Effector memory CD8-positive, alpha-beta T cell (primary cell): ENCODE measurements around the gene DRC1.

Source experiments
- ATAC-seq: fragments of 150-1000 bp; cut with Tn5 transposase; replicated peaks from 2 replicates; pipeline ENCODE4 v1.10.0; 2021; ENCODE audit warnings: mild to moderate bottlenecking, moderate library complexity
- DNase-seq, 3 experiments: peaks; one replicate each; pipeline ENCODE4 v3.0.0; 2021
- H3K27ac Mint-ChIP-seq, 2 donors: one replicate each; pipeline ENCODE4 v1.8.0; 2022; ENCODE audit warnings: mild to moderate bottlenecking in 2 of 2, mixed read lengths in 2 of 2, moderate library complexity in 2 of 2
- H3K27me3 Mint-ChIP-seq, 2 donors: one replicate each; pipeline ENCODE4 v1.8.0; 2022; ENCODE audit warnings: mixed read lengths in 2 of 2
- H3K36me3 Mint-ChIP-seq: one replicate; pipeline ENCODE4 v1.8.0; 2022; ENCODE audit warnings: mild to moderate bottlenecking, moderate library complexity, mixed read lengths; ENCODE audit not compliant: insufficient read depth
- H3K4me1 Mint-ChIP-seq, 2 donors: one replicate each; pipeline ENCODE4 v1.8.0; 2022; ENCODE audit warnings: low read depth in 2 of 2, mixed read lengths in 2 of 2
- H3K4me3 Mint-ChIP-seq, 2 donors: one replicate each; pipeline ENCODE4 v1.8.0; 2022; ENCODE audit warnings: mild to moderate bottlenecking in 2 of 2, mixed read lengths in 2 of 2, moderate library complexity in 2 of 2
- H3K9me3 Mint-ChIP-seq, 2 donors: one replicate each; pipeline ENCODE4 v1.8.0; 2022; ENCODE audit warnings: mixed read lengths in 2 of 2

The DRC1 gene

DNA sequence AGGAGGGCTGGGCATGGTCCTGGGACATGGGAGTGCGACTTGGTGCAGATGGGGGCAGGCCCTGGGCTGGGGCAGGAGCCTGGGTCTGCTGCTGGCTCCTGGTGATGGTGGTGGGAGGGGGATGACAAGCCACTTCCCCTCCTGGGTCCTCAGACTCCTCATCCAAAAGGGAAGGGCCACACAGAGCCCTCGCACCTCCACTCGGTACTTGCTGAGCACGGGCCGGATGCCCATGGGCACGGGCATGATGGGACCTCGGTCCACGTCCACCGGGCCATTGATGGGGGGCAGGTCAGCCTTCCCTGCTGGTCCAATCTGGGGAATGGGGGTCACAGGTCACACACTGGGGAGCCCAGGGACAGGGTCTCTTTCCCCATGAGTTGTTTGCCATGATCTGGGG is 72.1 kb downstream of the DRC1 start:
- Mint-ChIP-seq H3K27ac (no peak overlapping the region), H3K9me3 (peaks cover 0 to 15% of the 10 kb centered on the region in 2 donors), H3K4me3 (no peak overlapping the region), H3K4me1 (peaks cover 4 to 5% of the 10 kb centered on the region in 2 donors), H3K36me3 (peaks cover 4% of the 10 kb centered on the region), H3K27me3 (no peaks in the 10 kb centered on the region)
- DNase-seq: no peak
- ATAC-seq: no peak

DNA sequence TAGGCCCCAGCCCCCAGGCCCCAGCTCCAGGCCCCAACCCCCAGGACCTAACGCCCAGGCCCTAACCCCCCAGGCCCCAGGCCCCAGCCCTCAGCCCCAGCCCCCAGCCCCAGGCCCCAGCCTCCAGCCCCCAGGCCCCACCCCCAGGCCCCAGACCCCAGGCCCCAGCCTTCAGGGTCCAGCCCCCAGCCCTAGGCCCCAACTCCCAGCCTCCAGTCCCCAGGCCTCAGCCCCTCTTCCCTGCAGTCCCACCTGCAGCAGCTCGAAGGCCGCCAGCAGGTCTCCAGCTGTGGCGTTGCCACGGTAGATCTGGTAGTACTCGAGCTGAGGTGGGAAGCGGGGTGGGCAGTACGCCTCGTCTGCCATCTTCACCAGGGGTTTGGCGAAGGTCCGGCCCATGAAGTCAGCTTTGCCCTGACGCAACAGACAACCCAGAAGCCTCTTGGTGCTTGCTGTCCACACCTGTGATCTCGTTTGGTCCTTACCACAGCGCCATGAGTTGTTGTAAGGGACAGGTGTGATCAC is 72.6 kb downstream of the DRC1 start:
- H3K36me3 Mint-ChIP-seq: peaks cover 4% of the 10 kb centered on the region
- H3K27me3 Mint-ChIP-seq: no peaks in the 10 kb centered on the region
- no peak overlapping the region for H3K27ac Mint-ChIP-seq
- peaks cover 0 to 15% of the 10 kb centered on the region in 2 donors for H3K9me3 Mint-ChIP-seq
- no peak overlapping the region for H3K4me3 Mint-ChIP-seq
- DNase-seq: no peak
- peaks cover 4 to 5% of the 10 kb centered on the region in 2 donors for H3K4me1 Mint-ChIP-seq
- no peak for ATAC-seq

DNA sequence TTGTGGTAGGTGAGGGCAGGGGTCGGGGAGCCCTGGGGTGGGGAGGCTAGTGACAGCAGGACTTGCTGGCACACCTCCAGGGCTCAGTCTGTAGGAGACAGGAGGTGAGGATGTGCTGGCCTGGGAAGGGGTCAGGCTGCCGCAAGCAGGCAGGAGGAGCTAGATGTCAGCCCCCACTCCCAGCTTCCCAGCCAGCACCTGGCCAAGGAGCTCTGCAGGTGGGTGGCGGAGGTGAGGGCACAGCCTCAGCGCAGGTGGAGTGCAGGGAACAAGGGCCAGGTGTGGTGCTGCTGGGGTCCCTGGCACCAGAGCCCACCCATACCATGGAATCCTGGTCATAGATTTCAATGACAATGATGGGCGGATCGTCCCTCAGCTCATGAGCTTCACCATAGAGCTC is 73.3 kb downstream of the DRC1 start:
- Mint-ChIP-seq H3K9me3 (peaks cover 0 to 10% of the 10 kb centered on the region in 2 donors), H3K36me3 (peaks cover 4% of the 10 kb centered on the region), H3K4me1 (peaks cover 4 to 5% of the 10 kb centered on the region in 2 donors), H3K27ac (peak overlapping the region in 1 of 2 donors; percentile 55), H3K27me3 (no peaks in the 10 kb centered on the region), H3K4me3 (no peak overlapping the region)
- DNase-seq (no peak), ATAC-seq (no peak)

DNA sequence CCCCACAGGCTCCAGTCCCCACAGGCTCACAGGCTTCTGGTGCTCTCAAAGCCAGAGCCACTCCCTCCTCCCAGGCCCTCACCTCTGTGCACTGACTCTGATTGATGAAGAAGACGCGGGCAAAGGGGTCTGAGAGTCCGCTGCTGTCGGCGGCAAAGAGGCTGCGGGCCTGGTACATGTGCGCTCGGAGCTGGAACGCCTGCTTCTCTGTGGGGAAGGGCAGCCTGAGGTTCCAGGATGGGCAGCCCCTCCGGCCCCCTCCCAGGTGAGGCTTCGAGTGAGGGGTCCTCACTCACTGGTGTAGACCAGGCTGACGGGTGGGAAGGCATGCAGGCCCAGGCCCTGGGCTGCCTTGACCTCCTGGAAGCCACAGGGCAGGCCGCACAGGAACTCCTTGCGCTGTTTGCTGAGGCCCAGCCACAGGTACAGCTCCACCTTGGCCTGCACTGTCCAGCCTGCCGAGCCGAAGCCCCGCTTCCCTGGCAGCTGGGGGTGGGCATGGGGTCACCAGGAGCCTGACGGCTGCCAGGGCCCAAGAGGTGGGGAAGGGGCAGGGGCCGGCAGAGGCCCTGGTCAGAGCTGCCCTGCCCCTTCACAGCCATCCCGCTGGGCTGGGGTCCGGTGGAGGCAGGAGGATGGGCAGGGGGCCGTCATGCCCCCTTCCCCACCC is 74.2 kb downstream of the DRC1 start:
- no peak for ATAC-seq
- peaks cover 0 to 6% of the 10 kb centered on the region in 2 donors for H3K9me3 Mint-ChIP-seq
- DNase-seq: no peak
- H3K27ac Mint-ChIP-seq: peak overlapping the region in 1 of 2 donors; percentile 55
- H3K4me1 Mint-ChIP-seq: peaks cover 4 to 5% of the 10 kb centered on the region in 2 donors
- H3K27me3 Mint-ChIP-seq: no peaks in the 10 kb centered on the region
- H3K36me3 Mint-ChIP-seq: peaks cover 4% of the 10 kb centered on the region
- H3K4me3 Mint-ChIP-seq: no peak overlapping the region

DNA sequence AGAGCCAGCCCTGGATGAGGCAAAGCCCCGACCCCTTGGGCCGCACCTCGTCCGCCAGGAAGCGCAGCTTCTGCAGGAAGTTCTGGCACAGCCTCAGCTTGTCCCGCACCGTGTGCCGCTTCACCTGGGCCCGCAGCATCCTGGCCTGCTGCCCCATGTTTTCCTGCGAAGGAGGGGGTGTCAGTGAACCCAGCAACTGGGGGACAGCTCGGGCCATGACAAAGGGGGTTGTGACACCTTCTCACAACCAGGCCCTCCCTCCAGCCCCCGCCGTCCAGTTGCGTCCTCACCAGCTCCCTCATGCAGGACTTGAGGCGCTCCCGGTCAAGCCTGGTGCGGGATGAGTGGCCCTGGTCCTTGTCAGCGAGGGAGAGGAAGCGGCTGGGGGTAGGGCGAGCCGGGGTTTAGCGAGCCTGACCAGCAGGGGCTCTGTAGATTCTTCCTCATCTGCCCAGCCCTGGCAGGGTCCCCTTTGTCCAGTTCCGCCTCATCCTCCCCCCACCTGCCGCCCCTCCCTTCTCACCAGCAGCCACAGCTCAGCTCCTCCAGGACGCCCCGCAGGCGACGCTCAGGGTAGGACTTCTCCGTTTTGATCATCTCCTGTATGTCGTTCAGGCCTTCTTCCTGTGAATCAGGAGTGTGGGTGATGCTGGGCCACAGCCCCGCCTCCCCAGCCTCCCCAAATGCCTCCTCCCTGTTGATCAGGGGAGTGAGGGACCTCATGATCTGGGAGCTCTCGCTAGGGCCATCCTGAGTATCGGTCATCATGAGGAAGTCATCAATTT is 75.6 kb downstream of the DRC1 start:
- Mint-ChIP-seq H3K4me3 (peak overlapping the region; percentile 32 to 70), H3K4me1 (peaks cover 4 to 5% of the 10 kb centered on the region in 2 donors), H3K36me3 (peaks cover 4% of the 10 kb centered on the region), H3K27me3 (no peaks in the 10 kb centered on the region), H3K27ac (peak overlapping the region; percentile 22 to 65), H3K9me3 (no peaks in the 10 kb centered on the region)
- no peak for DNase-seq
- ATAC-seq: no peak

DNA sequence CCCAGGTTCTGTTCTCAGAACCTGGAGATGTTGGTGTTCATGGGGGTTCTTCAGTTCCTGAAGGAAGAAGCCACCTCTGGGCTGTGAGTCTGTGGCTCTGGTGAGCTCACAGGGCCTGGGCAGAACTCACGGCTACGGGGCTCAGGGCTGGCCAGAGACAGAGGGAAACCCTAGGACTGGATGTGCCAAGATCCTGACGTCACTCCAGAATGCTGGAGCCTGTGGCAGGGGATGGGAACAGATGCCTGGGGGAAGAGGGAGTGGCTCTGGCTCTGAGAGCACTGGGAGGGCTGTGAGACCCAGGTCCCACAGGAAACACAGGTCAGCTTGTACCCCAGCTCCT is 76.2 kb downstream of the DRC1 start, which contains the start of gene OTOF:
Gene OTOF, minus strand, starts transcription at position 214 of the 343 bp plus-strand sequence.
- Mint-ChIP-seq H3K4me1 (peaks cover 4 to 5% of the 10 kb centered on the region in 2 donors), H3K9me3 (no peaks in the 10 kb centered on the region), H3K27me3 (no peaks in the 10 kb centered on the region), H3K4me3 (peak within 1 kb of the TSS; percentile 32 to 70), H3K27ac (peak within 1 kb of the TSS; percentile 22 to 65), H3K36me3 (peaks cover 4% of the 10 kb centered on the region)
- DNase-seq (no peak), ATAC-seq (no peak)

DNA sequence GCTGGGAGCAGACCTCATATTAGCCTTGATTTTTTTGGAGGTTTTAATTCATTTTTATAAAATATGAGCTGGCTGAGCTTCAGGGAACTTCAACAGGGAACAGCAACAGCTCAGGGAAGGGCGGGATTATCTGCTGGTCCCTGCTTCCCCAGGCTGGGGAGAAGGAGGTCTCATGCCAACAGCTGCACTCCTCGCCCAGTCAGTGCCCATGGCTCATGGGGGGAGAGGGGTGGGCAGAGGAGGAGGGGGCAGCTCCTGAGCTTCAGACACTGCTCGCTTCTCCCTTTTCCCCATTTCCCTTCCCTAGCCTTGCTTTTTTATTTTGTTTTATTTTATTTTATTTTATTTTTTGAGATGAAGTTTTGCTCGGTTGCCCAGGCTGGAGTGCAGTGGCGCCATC is 76.6 kb downstream of the DRC1 start:
- no peak for DNase-seq
- Mint-ChIP-seq H3K4me1 (peaks cover 4 to 5% of the 10 kb centered on the region in 2 donors), H3K27me3 (no peaks in the 10 kb centered on the region), H3K27ac (no peak overlapping the region), H3K9me3 (no peaks in the 10 kb centered on the region), H3K36me3 (peaks cover 4% of the 10 kb centered on the region), H3K4me3 (no peak overlapping the region)
- ATAC-seq: no peak

DNA sequence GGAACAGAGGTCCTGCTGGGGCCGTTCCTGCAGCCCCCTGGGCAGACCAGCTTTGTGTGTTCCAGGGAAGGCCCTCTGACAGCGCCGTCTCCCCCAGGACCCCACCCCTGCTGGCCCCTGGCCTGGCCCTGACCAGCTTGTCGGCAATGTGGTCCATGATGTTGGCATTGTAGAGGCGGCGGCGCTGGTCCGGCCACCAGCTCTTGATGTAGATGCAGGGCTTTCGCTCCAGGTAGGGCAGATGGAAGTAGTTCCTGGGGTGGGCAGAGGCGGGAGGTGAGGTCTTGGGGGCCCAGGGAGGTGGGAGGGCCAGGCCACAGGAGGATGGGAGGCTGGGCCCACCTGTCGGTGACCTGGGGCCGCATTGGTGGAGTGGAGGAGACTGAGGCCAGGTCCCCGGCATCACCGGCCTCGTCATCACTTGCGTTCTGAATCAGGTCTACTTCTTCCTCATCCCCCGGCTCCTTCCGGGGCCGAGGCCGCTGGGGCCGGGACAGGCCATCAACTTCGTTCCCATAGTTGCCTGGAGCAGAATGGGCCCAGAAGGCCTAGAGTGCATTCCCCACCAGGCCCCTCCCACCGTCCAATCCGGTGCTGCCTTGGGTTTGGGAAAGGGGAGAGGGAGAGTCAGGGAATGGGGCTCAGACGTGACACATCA is 77.5 kb downstream of the DRC1 start:
- ATAC-seq: no peak
- Mint-ChIP-seq H3K27me3 (peaks cover 0 to 7% of the 10 kb centered on the region in 2 donors), H3K9me3 (no peaks in the 10 kb centered on the region), H3K4me3 (no peak overlapping the region), H3K4me1 (peaks cover 4 to 5% of the 10 kb centered on the region in 2 donors), H3K36me3 (peaks cover 5% of the 10 kb centered on the region), H3K27ac (no peak overlapping the region)
- DNase-seq: no peak

DNA sequence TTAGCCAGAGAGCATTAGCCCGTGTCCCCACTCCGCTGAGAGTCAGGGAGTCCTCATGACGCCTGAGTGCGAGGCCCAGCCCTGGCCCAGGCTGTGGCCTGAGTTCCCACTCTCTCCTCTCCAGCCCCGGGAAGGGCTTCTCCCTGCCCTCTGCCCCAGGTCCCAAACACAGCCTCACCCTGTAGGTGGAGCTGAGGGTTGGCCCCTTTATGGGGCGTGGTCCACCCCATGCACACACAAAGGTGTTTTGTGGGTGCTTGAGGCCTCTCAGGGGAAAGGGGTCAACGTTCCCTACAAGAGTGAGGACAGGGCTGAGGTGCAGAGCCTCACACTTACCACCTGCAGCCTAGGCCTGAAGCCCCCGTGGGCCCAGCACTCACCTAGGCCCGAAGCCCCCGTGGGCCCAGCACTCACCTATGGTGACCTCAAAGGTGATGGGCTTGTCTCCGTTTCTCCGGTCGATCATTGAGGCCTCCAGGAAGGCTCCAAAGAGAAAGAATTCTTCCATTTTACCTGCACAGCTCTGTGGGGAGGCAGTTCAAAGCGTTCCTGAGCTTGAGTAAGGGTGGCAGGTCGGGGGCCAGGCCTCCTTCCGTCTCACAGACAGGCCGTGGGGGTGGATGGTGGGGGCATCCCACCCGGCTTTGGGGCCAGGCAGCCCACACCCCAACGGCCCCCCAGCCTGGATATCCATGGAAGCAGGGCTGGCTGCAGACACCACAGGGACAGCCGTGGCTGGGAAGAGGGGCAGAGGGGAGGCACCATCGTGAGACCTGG is 78.3 kb downstream of the DRC1 start:
- DNase-seq: no peak
- H3K4me3 Mint-ChIP-seq: no peak overlapping the region
- peaks cover 4 to 5% of the 10 kb centered on the region in 2 donors for H3K4me1 Mint-ChIP-seq
- H3K9me3 Mint-ChIP-seq: no peaks in the 10 kb centered on the region
- no peak overlapping the region for H3K27ac Mint-ChIP-seq
- peaks cover 0 to 14% of the 10 kb centered on the region in 2 donors for H3K27me3 Mint-ChIP-seq
- peaks cover 6% of the 10 kb centered on the region for H3K36me3 Mint-ChIP-seq
- ATAC-seq: no peak

DNA sequence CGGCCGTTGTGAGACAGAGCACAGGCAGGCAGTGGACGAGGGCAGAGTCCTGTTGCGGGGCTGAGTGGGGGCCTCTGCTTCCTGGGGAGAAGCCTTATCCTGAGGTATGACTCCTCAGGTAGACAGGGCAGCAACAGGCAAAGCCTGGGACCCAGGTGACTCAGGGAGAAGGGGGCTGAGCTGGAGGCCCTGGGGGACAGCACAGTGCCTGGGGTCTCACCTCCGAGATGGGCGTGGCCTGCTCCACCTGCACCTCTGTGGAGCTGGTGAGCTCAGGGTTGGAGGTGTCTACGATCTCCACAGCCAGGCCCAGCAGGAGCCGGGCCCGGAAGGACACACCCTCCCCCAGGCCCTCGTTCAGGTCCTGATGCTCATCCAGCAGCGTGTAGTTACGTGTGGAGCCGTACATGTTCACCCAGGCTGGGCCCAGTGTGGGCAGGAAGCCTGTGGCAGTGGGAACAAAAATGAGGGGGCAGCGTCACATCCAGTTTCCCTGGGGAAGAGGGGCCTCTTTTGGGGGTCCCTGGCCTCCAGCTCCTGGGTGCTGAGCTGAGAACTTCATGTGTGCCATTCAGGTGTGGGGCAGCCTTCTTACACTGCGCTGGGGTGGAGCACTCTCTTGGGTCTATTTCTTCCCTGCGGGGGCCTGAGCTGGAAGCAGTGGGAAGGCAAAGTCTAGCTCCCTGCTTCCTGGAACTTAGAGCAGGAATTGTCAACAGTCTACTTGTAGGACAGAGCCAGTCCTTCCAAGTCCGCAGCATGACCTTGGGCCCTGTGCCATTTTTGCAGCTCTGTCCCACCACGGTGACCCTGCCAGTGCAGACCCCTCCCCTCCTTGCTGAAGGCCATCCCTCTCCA is 79.1 kb downstream of the DRC1 start:
- H3K36me3 Mint-ChIP-seq: peaks cover 3% of the 10 kb centered on the region
- H3K4me1 Mint-ChIP-seq: peaks cover 4 to 5% of the 10 kb centered on the region in 2 donors
- H3K4me3 Mint-ChIP-seq: no peak overlapping the region
- DNase-seq (no peak), ATAC-seq (no peak)
- H3K27ac Mint-ChIP-seq: no peak overlapping the region
- H3K27me3 Mint-ChIP-seq: peaks cover 0 to 22% of the 10 kb centered on the region in 2 donors
- H3K9me3 Mint-ChIP-seq: no peaks in the 10 kb centered on the region

DNA sequence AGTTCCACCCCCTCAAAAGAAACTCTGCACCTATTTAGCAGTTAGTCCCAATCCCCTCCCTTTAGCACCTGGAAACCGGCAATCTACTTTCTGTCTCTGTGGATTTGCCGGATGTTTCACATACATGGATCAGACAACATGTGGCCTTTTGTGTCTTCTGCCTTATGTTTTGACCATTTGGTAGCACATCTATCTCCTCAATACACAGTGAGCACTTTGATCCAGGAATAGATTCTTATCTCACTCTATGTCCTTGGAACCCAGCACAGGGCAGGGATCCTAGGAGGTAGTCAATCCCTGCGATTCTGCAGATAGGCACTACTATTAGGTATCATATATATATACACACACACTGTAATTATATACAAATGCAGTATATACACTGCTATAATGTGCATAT is 80.0 kb downstream of the DRC1 start:
- no peak for ATAC-seq
- Mint-ChIP-seq H3K27me3 (peaks cover 0 to 23% of the 10 kb centered on the region in 2 donors), H3K27ac (no peak overlapping the region), H3K9me3 (no peaks in the 10 kb centered on the region), H3K4me3 (no peak overlapping the region), H3K36me3 (peaks cover 2% of the 10 kb centered on the region), H3K4me1 (peaks cover 4 to 5% of the 10 kb centered on the region in 2 donors)
- DNase-seq: no peak
